Activated CD4-positive, CD25-positive, alpha-beta regulatory T cell (primary cell): ENCODE results near the gene MON1B.
"Not testable (repeated sequence)": the region's sequence is repeated elsewhere in the genome, so short reads cannot be mapped to it uniquely, and the experiment has no call there.

ENCODE experiments used
- DNase-seq, 4 experiments: peaks; one replicate each; lab custom pipeline; 2025; lab: John Stamatoyannopoulos, UW

Gene MON1B

DNA sequence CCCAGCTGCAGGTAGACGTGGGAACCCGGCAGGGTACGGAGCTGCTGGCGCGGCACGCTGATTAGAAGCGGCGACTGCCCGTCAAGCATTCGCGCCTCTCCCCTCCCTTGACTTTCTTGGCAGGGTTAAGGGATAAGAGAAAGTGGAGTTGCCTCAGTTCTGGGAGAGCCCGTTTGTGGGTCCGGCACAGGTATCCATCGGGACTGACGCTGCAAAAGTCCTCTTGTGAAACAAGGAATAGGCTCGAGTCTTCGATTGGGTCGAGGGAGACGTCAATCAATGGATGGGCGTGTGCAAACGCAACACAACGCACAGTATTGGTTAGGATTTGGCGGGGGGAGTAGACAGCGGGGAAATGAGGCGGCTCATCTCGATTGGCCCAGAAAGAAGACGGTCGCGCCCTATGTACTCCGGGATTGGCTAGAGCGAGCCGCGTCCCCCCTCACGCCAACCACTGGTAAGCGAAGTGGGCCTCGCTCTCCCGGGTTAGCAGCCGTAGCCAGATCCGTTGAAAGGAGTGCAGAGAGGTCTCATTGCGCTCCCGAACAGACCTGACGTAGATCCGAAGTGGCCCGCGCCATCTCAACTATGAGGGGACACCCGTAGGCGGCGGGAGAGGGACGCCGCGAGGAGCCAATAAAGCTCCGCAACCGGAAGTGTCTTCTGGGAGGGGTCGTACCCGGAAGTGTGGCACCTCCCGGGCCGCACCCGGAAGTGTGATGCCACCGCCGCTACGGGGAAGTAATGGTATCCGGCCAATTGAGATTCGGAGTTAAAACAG is at the start of gene MON1B:
Gene MON1B (plus strand): TSS at position 713 of the 781 bp plus-strand sequence. CDS start 296 bp downstream, outside the sequence.
- DNase-seq, result peak; percentile 88 to 93 (median 90)

DNA sequence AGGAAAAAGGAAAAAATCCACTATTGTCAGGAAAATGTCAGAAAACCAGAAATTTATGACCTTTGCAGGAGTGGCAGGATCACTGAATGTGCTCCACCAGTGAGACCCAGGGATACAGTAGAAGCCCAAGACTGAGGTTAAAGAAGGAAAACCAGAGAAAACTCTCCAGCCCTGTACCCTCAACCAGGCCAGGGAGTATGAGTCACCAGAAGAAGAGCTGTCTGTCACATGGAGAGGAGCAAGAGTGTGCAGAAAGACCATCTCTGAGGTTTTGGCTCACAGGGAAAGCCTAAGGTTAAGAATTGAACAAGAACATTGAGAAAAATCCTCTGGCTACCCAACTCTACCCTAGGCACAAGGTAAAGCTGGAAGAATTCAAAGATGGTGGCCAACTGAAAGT is 47.6 kb upstream of the MON1B start:
- no peak for DNase-seq

GRCh38 chr16:77148121-77148520 is 42.9 kb upstream of the MON1B start:
- DNase-seq, result no peak

GRCh38 chr16:77157346-77158058 is 33.5 kb upstream of the MON1B start:
- no peak for DNase-seq

GRCh38 chr16:77158293-77158692 is 32.7 kb upstream of the MON1B start:
- no peak for DNase-seq

- DNase-seq, result no peak
Measured at GRCh38 chr16:77165006-77165405, 26.0 kb upstream of the MON1B start.

DNA sequence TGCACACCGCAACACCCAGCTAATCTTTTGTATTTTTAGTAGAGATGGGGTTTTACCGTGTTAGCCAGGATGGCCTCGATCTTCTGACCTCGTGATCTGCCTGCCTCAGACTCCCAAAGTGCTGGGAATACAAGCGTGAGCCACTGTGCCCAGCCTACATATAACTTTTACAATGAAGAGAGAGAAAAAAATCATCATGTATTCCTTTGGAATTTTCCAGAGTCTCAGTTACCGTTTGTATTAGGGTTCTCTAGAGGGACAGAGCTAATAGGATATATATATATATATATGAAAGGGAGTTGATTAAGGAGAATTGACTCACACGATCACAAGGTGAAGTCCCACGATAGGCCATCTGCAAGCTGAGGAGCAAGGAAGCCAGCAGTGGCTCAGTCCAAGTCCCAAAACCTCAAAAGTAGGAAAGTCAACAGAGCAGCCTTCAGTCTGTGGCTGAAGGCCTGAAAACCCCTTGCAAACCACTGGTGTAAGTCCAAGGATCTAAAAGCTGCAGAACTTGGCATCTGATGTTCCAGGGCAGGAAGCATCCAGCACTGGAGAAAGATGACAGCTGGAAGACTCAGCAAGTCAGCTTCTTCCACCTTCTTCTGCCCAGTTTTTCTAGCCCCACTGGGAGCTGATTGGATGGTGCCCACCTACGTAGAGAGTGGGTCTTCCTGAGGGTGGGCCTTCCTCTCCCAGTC is 25.3 kb upstream of the MON1B start:
- DNase-seq, result not testable (repeated sequence)

DNA sequence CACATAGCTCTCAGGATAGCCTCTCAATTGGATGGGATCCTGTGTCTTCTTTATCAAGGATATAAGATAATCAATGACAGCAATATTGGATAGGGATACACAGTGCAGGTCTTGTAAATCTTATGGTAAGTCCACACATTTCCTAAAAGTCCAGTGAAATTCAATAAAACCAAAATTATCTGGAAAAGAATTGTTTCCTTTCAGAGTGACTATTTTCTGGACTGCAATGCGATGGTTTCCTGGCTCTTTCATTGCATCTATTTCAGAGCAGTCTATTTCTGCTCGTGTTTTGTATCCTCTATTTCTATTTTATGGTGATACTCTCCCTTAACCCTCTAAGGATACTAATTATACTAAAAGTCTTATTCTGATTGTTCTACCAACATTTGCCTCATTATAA is 24.3 kb upstream of the MON1B start:
- no peak for DNase-seq

GRCh38 chr16:77168901-77169300 is 22.1 kb upstream of the MON1B start:
- no peak for DNase-seq

DNA sequence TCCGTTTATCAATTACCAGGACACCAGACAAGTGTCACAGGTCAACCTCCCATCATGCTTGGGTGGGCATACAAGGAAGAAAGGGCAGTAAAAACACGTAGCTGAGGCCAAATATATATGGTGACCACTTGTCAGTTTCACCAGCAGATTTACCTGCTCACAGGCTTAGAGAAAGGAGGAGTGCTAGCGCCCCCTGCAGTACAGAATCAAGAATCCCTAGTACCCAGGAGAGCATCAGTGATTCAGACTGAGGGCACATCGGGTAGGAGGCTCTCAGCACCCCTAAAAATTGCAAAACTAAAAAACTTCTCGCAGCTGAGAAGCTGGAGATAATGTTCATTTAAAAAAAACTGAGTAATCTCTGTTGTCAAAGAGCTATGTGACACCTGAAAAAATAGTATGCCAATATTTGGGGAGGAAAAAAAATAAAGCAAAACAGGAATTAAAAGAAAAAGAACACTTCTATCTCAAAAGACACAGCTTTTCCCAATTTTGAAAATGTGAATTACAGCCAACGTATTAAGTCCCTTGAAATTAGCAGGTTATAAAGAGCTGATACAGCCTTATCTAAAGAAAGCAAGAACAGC is 21.2 kb upstream of the MON1B start:
- peak in 1 of 4 experiments; percentile 13 for DNase-seq

DNA sequence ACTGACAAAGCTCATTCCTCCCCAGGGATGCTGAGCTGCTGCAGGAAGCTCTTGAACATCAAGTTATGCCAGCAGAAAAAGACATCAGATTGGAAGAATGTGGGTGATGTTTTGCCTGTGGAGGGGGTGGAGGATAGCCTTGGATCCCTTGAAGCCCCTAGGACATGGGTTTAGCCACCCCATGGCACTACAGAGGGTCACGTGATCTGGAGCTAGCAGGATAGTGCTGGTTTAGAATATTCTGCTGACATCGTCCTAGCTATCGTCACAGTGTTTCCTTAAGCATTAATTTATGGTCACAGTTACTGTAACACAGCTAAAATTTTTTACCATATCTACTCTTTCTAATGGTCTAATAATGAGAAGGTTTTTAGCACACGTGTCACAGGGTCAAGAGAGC is 20.2 kb upstream of the MON1B start:
- no peak for DNase-seq

- DNase-seq, result no peak
Measured at GRCh38 chr16:77171745-77172635, 19.0 kb upstream of the MON1B start.

- no peak for DNase-seq
Measured at GRCh38 chr16:77172951-77173350, 18.0 kb upstream of the MON1B start.

DNA sequence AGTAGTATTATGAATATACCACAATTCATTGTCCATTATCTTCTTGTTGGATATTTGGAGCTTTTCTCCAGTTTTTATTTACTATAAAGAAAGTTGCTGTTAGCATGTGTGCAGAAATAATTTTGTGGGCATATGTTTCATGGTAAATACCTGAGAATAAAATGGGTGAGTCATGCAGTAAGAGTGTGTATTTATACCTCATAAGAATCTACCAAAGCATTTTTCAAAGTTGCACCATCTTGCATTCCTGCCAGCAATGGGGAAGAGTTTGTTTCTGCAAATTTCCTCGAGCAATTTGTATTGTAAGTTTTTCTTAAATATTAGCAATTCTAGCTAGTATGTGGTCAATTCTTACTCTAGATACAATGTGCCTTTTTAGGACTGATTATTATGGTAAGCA is 7.9 kb upstream of the MON1B start:
- no peak for DNase-seq

GRCh38 chr16:77186298-77186697 is 4.7 kb upstream of the MON1B start:
- not testable (repeated sequence) for DNase-seq

GRCh38 chr16:77190190-77190477 is 856 bp upstream of the MON1B start:
- no peak for DNase-seq

DNA sequence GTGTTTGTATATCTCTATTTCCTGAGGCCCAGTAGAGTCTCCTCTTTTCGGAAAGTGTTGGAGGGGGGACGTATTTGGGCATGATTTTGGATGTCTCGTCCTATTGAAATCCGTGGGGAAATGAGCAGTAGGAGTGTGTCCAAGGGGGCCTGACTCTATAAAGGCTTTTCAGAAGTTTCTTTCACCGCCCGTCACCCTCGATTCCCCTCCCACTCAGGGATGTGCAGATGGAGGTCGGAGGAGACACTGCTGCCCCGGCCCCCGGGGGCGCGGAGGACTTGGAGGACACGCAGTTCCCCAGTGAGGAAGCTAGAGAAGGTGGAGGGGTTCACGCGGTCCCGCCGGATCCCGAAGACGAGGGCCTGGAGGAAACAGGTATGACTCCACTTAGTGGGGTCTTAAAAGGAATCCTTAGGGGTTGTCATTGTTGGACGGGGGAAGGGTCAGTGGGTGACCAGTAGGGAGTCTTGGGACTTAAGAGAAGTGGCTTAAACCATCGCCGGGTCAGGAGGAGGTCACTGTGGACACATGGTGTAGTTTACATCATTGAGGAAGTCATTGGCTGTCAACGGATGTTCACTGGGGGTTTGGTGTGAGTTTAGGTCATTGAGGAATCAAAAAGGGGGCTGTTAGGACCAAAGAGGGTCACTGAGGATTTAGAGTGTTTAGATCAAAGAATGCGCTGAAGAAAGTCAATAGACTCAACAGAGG is 424 bp downstream of the MON1B start:
- DNase-seq, result no peak

- DNase-seq, result no peak
Measured at GRCh38 chr16:77193377-77193776, 2.4 kb downstream of the MON1B start.

DNA sequence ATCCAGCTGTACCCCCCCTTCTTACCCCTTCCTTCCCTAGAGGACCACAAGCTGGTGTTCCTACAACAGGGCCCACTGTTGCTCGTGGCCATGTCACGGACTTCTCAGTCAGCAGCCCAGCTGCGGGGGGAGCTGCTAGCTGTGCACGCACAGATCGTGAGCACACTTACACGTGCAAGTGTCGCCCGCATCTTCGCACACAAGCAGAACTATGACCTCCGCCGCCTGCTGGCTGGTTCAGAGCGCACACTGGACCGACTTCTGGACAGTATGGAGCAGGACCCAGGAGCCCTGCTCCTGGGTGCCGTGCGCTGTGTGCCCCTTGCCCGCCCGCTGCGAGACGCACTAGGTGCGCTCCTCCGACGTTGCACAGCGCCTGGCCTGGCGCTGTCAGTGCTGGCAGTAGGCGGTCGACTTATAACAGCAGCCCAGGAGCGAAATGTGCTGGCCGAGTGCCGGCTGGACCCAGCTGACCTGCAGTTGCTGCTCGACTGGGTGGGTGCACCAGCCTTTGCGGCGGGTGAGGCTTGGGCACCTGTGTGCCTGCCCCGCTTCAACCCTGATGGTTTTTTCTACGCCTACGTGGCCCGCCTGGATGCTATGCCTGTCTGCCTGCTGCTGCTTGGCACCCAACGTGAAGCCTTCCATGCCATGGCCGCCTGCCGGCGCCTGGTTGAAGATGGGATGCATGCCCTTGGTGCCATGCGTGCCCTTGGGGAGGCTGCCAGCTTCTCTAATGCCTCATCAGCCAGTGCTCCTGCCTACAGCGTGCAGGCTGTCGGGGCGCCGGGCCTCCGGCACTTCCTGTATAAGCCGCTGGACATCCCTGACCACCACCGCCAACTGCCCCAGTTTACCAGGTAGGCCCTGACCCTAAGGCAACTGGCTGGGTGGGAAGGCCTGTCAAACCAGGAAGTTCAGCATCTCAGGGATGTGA is 3.6 kb downstream of the MON1B start:
- DNase-seq, result no peak

- DNase-seq, result no peak
Measured at GRCh38 chr16:77195411-77195810, 4.4 kb downstream of the MON1B start.
